H1 (cell line): ENCODE measurements around the gene CPLANE2.

Experiments used
- ATF3 ChIP-seq: IDR thresholded peaks from 2 replicates; pipeline ENCODE4 v1.6.1; 2011; ENCODE audit warnings: low read depth, mild to moderate bottlenecking, low read length; ENCODE audit not compliant: insufficient read depth
- CHD1 ChIP-seq: IDR thresholded peaks from 2 replicates; pipeline ENCODE4 v1.6.1; 2012; ENCODE audit warnings: low read depth, low read length, improper control_type of control experiment
- EZH2 ChIP-seq: fragments of 200-600 bp; sonication (generic); IDR thresholded peaks from 2 replicates; pipeline ENCODE4 v1.7.1; 2012; ENCODE audit warnings: low read depth, mild to moderate bottlenecking, moderate library complexity, low read length, inconsistent platforms; ENCODE audit not compliant: severe bottlenecking
- KDM1A ChIP-seq: fragments of 200-600, 300-600 bp; sonication (generic); IDR thresholded peaks from 2 replicates; pipeline ENCODE4 v1.7.1; 2016; ENCODE audit warnings: mild to moderate bottlenecking, low read length, borderline replicate concordance
- MAX ChIP-seq: IDR thresholded peaks from 2 replicates; pipeline ENCODE4 v1.6.1; 2012; ENCODE audit warnings: inconsistent platforms
- NANOG ChIP-seq: IDR thresholded peaks from 2 replicates; pipeline ENCODE4 v1.6.1; 2011; ENCODE audit warnings: low read length, low read depth, mild to moderate bottlenecking, inconsistent platforms; ENCODE audit not compliant: insufficient read depth, poor library complexity, severe bottlenecking
- SP1 ChIP-seq: IDR thresholded peaks from 2 replicates; pipeline ENCODE4 v1.6.1; 2011; ENCODE audit warnings: low read depth, low read length
- TAF7 ChIP-seq: optimal IDR thresholded peaks from 2 replicates; pipeline ENCODE3; 2011; ENCODE audit warnings: low read depth, mild to moderate bottlenecking, inconsistent platforms, low read length, moderate library complexity, borderline replicate concordance
- ZNF274 ChIP-seq: IDR thresholded peaks from 2 replicates; pipeline ENCODE4 v1.7.0; 2012; ENCODE audit warnings: low read length, borderline replicate concordance; ENCODE audit errors: extremely low read depth
- TF ChIP-seq, protein P1 (sequence below), 3 experiments: IDR thresholded peaks; 1 replicate in 2 of 3; 2 replicates in 1 of 3; pipeline versions ENCODE4 v1.5.1 to v1.6.1; 2011; ENCODE audit warnings: low read length in 3 of 3, mild to moderate bottlenecking in 3 of 3, inconsistent platforms in 2 of 3, low read depth in 1 of 3, moderate library complexity in 1 of 3; ENCODE audit not compliant: insufficient read depth in 1 of 3; ENCODE audit errors: control extremely low read depth in 1 of 3

GRCh38 chr1:16246961-16247360 lies 10.0 kb upstream of the CPLANE2 start:
- TF ChIP-seq, protein P1, sequence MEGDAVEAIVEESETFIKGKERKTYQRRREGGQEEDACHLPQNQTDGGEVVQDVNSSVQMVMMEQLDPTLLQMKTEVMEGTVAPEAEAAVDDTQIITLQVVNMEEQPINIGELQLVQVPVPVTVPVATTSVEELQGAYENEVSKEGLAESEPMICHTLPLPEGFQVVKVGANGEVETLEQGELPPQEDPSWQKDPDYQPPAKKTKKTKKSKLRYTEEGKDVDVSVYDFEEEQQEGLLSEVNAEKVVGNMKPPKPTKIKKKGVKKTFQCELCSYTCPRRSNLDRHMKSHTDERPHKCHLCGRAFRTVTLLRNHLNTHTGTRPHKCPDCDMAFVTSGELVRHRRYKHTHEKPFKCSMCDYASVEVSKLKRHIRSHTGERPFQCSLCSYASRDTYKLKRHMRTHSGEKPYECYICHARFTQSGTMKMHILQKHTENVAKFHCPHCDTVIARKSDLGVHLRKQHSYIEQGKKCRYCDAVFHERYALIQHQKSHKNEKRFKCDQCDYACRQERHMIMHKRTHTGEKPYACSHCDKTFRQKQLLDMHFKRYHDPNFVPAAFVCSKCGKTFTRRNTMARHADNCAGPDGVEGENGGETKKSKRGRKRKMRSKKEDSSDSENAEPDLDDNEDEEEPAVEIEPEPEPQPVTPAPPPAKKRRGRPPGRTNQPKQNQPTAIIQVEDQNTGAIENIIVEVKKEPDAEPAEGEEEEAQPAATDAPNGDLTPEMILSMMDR (IDR thresholded peaks at IDR 0.05; ENCODE audit: control extremely low read depth in 1 of 3, insufficient read depth in 1 of 3, low read depth in 1 of 3, low read length in 3 of 3), result no peak
- no peak for TF ChIP-seq EZH2
- TF ChIP-seq ATF3, result no peak
- TF ChIP-seq KDM1A, result no peak
- no peak for TF ChIP-seq TAF7
- no peak for TF ChIP-seq CHD1
- TF ChIP-seq MAX, result no peak
- no peak for TF ChIP-seq SP1
- TF ChIP-seq ZNF274, result no peak
- TF ChIP-seq NANOG, result no peak
